CD14-positive monocyte (primary cell): Measurements from ENCODE around the gene FUT8. TPM values are rescaled to one million over a fixed set of nuclear protein-coding genes. Genes with fewer than 3 reads are reported as not detected.

ENCODE experiments used
- DNase-seq, 3 donors: peaks; one replicate each; pipeline ENCODE4 v3.0.0-alpha.2; 2011 to 2022
- H2AFZ ChIP-seq: 2 replicates; pipeline ENCODE4 v1.6.0; 2012; ENCODE audit warnings: mild to moderate bottlenecking, low read depth, low read length, inconsistent platforms; ENCODE audit not compliant: insufficient read depth, poor library complexity, severe bottlenecking
- H3K27ac ChIP-seq, 2 donors: 1 replicate in 1 of 2; 2 replicates in 1 of 2; pipeline ENCODE4 v1.5.1; 2012 to 2013; ENCODE audit warnings: low read length in 2 of 2, control low read depth in 1 of 2, inconsistent platforms in 1 of 2, low read depth in 1 of 2, mild to moderate bottlenecking in 1 of 2
- H3K27me3 ChIP-seq, 2 donors: one replicate each; pipeline versions ENCODE4 v1.6.0 to v1.6.1; 2011 to 2013; ENCODE audit warnings: low read length in 2 of 2; ENCODE audit not compliant: control insufficient read depth in 2 of 2, insufficient read depth in 2 of 2
- H3K36me3 ChIP-seq, 2 donors: replicated peaks in 1 of 2; 1 replicate in 1 of 2; 2 replicates in 1 of 2; pipeline versions ENCODE4 v1.5.1 to v1.6.1; 2012 to 2013; ENCODE audit warnings: low read length in 2 of 2, control low read depth in 1 of 2, inconsistent platforms in 1 of 2, mild to moderate bottlenecking in 1 of 2; ENCODE audit not compliant: insufficient read depth in 2 of 2, control insufficient read depth in 1 of 2
- H3K4me1 ChIP-seq, 2 donors: 1 replicate in 1 of 2; 2 replicates in 1 of 2; pipeline versions ENCODE4 v1.5.1 to v1.6.1; 2012 to 2013; ENCODE audit warnings: low read length in 2 of 2, control low read depth in 1 of 2, inconsistent platforms in 1 of 2, mild to moderate bottlenecking in 1 of 2, moderate library complexity in 1 of 2; ENCODE audit not compliant: insufficient read depth in 2 of 2, control insufficient read depth in 1 of 2
- H3K4me2 ChIP-seq: replicated peaks from 2 replicates; pipeline ENCODE3; 2012; ENCODE audit warnings: low read length, moderate library complexity, mild to moderate bottlenecking; ENCODE audit not compliant: poor library complexity, severe bottlenecking; ENCODE audit errors: extremely low read depth
- H3K4me3 ChIP-seq, 3 experiments: fragments of 200-600 bp in 1 of 3; sonication (generic) in 1 of 3; replicated peaks in 1 of 3; 1 replicate in 2 of 3; 2 replicates in 1 of 3; pipeline ENCODE4 v1.5.1; 2011 to 2013; ENCODE audit warnings: low read length in 3 of 3, mild to moderate bottlenecking in 3 of 3, control low read depth in 2 of 3, low read depth in 2 of 3, inconsistent platforms in 1 of 3, moderate library complexity in 1 of 3
- H3K79me2 ChIP-seq: 2 replicates; pipeline ENCODE4 v1.6.0; 2012; ENCODE audit warnings: mild to moderate bottlenecking, control low read depth, inconsistent platforms, low read length, moderate library complexity; ENCODE audit not compliant: insufficient read depth
- H3K9ac ChIP-seq: 2 replicates; pipeline ENCODE4 v1.6.0; 2017; ENCODE audit warnings: low read length, mild to moderate bottlenecking; ENCODE audit not compliant: insufficient read depth, poor library complexity, severe bottlenecking
- H3K9me3 ChIP-seq, 2 donors: replicated peaks in 1 of 2; 1 replicate in 1 of 2; 2 replicates in 1 of 2; pipeline versions ENCODE4 v1.5.1 to v1.6.1; 2012 to 2013; ENCODE audit warnings: low read length in 2 of 2, control low read depth in 1 of 2; ENCODE audit not compliant: control insufficient read depth in 1 of 2, insufficient read depth in 1 of 2
- H4K20me1 ChIP-seq: 2 replicates; pipeline ENCODE4 v1.6.0; 2012; ENCODE audit warnings: mild to moderate bottlenecking, low read length, control low read depth, moderate library complexity; ENCODE audit not compliant: insufficient read depth
- H3K27ac Mint-ChIP-seq, 7 donors: one replicate each; pipeline ENCODE4 v1.8.0; 2020; ENCODE audit warnings: mild to moderate bottlenecking in 7 of 7, mixed read lengths in 7 of 7, moderate library complexity in 6 of 7, inconsistent platforms in 2 of 7
- H3K27me3 Mint-ChIP-seq, 3 donors: one replicate each; pipeline ENCODE4 v1.8.0; 2021 to 2022; ENCODE audit warnings: low read depth in 3 of 3, mild to moderate bottlenecking in 3 of 3, mixed read lengths in 3 of 3, moderate library complexity in 3 of 3, inconsistent platforms in 1 of 3
- H3K36me3 Mint-ChIP-seq, 2 donors: one replicate each; pipeline ENCODE4 v1.8.0; 2020; ENCODE audit warnings: mixed read lengths in 2 of 2, inconsistent platforms in 1 of 2, mild to moderate bottlenecking in 1 of 2
- H3K4me1 Mint-ChIP-seq: one replicate; pipeline ENCODE4 v1.8.0; 2020; ENCODE audit warnings: mild to moderate bottlenecking, mixed read lengths
- H3K4me3 Mint-ChIP-seq, 2 donors: one replicate each; pipeline ENCODE4 v1.8.0; 2020; ENCODE audit warnings: mild to moderate bottlenecking in 2 of 2, mixed read lengths in 2 of 2, moderate library complexity in 1 of 2
- H3K9me3 Mint-ChIP-seq, 7 donors: one replicate each; pipeline ENCODE4 v1.8.0; 2020 to 2022; ENCODE audit warnings: mixed read lengths in 7 of 7, mild to moderate bottlenecking in 6 of 7, moderate library complexity in 6 of 7, inconsistent platforms in 2 of 7
- CTCF ChIP-seq: fragments of 200-600 bp; IDR thresholded peaks from one replicate; pipeline ENCODE4 v1.8.0; 2022; ENCODE audit warnings: antibody characterized with exemption, mild to moderate bottlenecking
- WGBS: methylation state at CpG from one replicate; pipeline ENCODE4 v1.1.5; 2013; ENCODE audit warnings: missing lambda C conversion rate; ENCODE audit not compliant: insufficient coverage; 5-methylcytosine and 5-hydroxymethylcytosine counted together
- intact Hi-C, 2 donors: fragments of 100-400 bp; cut with micrococcal nuclease; formaldehyde crosslinking; loops; one replicate each; pipeline versions ENCODE4 v1.15.0 to v1.15.1; 2023
- polyA plus RNA-seq, 3 donors: library from polyadenylated mRNA; depleted of rRNA in 1 of 3; unstranded in 2 of 3; stranded (reverse) in 1 of 3; fragments of 300-500 nt in 2 of 3; fragments of >200 nt in 1 of 3; fragmentation: Illumina TruSeq in 2 of 3; gene quantifications; 1 replicate in 2 of 3; 2 replicates in 1 of 3; pipeline ENCODE4 v1.2.3, GENCODE V29; 2012 to 2021

FUT8 gene
- polyA plus RNA-seq, 3 donors: 1.6 to 5.1 (median 5.0) TPM

- no peaks in the 10 kb centered on the region for H4K20me1 ChIP-seq
- Mint-ChIP-seq H3K36me3 (peaks cover 2 to 4% of the 10 kb centered on the region in 2 donors), H3K27me3 (peaks cover 0 to 3% (median 0%) of the 10 kb centered on the region in 3 donors), H3K4me3 (no peak overlapping the region), H3K9me3 (no peaks in the 10 kb centered on the region), H3K4me1 (no peaks in the 10 kb centered on the region), H3K27ac (no peak overlapping the region)
- no peak overlapping the region for H2AFZ ChIP-seq
- no peak for TF ChIP-seq CTCF
- DNase-seq: no peak
- H3K27ac ChIP-seq: no peak overlapping the region
- no peaks in the 10 kb centered on the region for H3K9me3 ChIP-seq
- no peaks in the 10 kb centered on the region for H3K27me3 ChIP-seq
- no peaks in the 10 kb centered on the region for H3K79me2 ChIP-seq
- intact Hi-C loops: no loop called here
- no peaks in the 10 kb centered on the region for H3K4me1 ChIP-seq
- WGBS: 50% methylated on average over 1 of the region's 2 CpGs
- H3K4me3 ChIP-seq: no peak overlapping the region
- no peaks in the 10 kb centered on the region for H3K36me3 ChIP-seq
- H3K9ac ChIP-seq: no peak overlapping the region
- H3K4me2 ChIP-seq: no peak overlapping the region
These were observed 66.9 kb downstream of the FUT8 start for GRCh38 chr14:65479386-65479785.

GRCh38 chr14:65482757-65483438 is 70.4 kb downstream of the FUT8 start:
- no peaks in the 10 kb centered on the region for H4K20me1 ChIP-seq
- no peak overlapping the region for H3K4me3 ChIP-seq
- H3K4me1 ChIP-seq: no peaks in the 10 kb centered on the region
- H3K4me1 Mint-ChIP-seq: no peaks in the 10 kb centered on the region
- H3K9me3 ChIP-seq: no peaks in the 10 kb centered on the region
- no peak overlapping the region for H3K27ac ChIP-seq
- peaks cover 0 to 4% of the 10 kb centered on the region in 2 donors for H3K36me3 Mint-ChIP-seq
- no peak overlapping the region for H3K4me2 ChIP-seq
- no peaks in the 10 kb centered on the region for H3K27me3 ChIP-seq
- DNase-seq: no peak
- H3K4me3 Mint-ChIP-seq: no peak overlapping the region
- intact Hi-C loops: no loop called here
- no peak overlapping the region for H2AFZ ChIP-seq
- H3K27me3 Mint-ChIP-seq: peaks cover 0 to 6% (median 0%) of the 10 kb centered on the region in 3 donors
- H3K9ac ChIP-seq: no peak overlapping the region
- WGBS: 93% methylated on average over 2 of the region's 4 CpGs
- H3K79me2 ChIP-seq: no peaks in the 10 kb centered on the region
- no peak for TF ChIP-seq CTCF
- H3K9me3 Mint-ChIP-seq: no peaks in the 10 kb centered on the region
- no peak overlapping the region for H3K27ac Mint-ChIP-seq
- H3K36me3 ChIP-seq: no peaks in the 10 kb centered on the region
